ENCODE data around the gene GNAS. TPM values are rescaled to one million over a fixed set of nuclear protein-coding genes. Genes with fewer than 3 reads are reported as not detected.

GNAS gene
- total RNA-seq, 4 donors from 2014 or later = 334 to 513 (median 458) TPM

GRCh38 chr20:58888103-58888502 is 35.6 kb downstream of the GNAS start:
- H3K27ac ChIP-seq = peak overlapping the region; percentile 86 to 99 (median 96)
- TF ChIP-seq CTCF (IDR thresholded peaks at IDR 0.05) (no peak), POLR2A (IDR thresholded peaks at IDR 0.05) (no peak)
- H3K4me1 ChIP-seq = peaks cover 0 to 18% (median 5%) of the 10 kb centered on the region in 3 donors
- no peaks in the 10 kb centered on the region for H3K36me3 ChIP-seq
- peak overlapping the region; percentile 83 to 97 (median 88) for H3K4me3 ChIP-seq
- DNase-seq = no peak
- intact Hi-C loops (cut with DNase I) = no loop called here
- WGBS, 2 donors = 44 to 50% methylated on average over 7 to 11 of the region's 12 CpGs
- peaks cover 0 to 4% (median 0%) of the 10 kb centered on the region in 4 donors for H3K27me3 ChIP-seq
- H3K9me3 ChIP-seq = no peaks in the 10 kb centered on the region

GRCh38 chr20:58888521-58889333 is 36.2 kb downstream of the GNAS start:
- Histone ChIP-seq H3K9me3 (no peaks in the 10 kb centered on the region), H3K36me3 (no peaks in the 10 kb centered on the region), H3K4me3 (peak overlapping the region; percentile 83 to 97 (median 88)), H3K27me3 (no peaks in the 10 kb centered on the region), H3K4me1 (peaks cover 6 to 24% (median 11%) of the 10 kb centered on the region in 3 donors), H3K27ac (peak overlapping the region; percentile 86 to 99 (median 96))
- 72 to 93% methylated on average over 8 to 14 of the region's 101 CpGs for WGBS, 2 donors
- DNase-seq = peak; percentile 8
- TF ChIP-seq CTCF (IDR thresholded peaks at IDR 0.05) (peak in 1 of 6 experiments; percentile 3), POLR2A (IDR thresholded peaks at IDR 0.05) (peak in 3 of 4 donors; percentile 54 to 98 (median 93))
- intact Hi-C loops (cut with DNase I) = no loop called here

GRCh38 chr20:58889334-58889760 is 36.8 kb downstream of the GNAS start:
- 41 to 57% methylated on average over 13 to 19 of the region's 35 CpGs for WGBS, 2 donors
- Histone ChIP-seq H3K27ac (peak overlapping the region; percentile 86 to 99 (median 96)), H3K4me3 (peak overlapping the region; percentile 83 to 97 (median 88)), H3K4me1 (peaks cover 9 to 30% (median 17%) of the 10 kb centered on the region in 3 donors), H3K9me3 (no peaks in the 10 kb centered on the region), H3K36me3 (no peaks in the 10 kb centered on the region), H3K27me3 (no peaks in the 10 kb centered on the region)
- DNase-seq = no peak
- intact Hi-C loops (cut with DNase I) = no loop called here
- TF ChIP-seq POLR2A (IDR thresholded peaks at IDR 0.05) = no peak
- no peak for TF ChIP-seq CTCF (IDR thresholded peaks at IDR 0.05)

GRCh38 chr20:58889798-58890517 is 37.4 kb downstream of the GNAS start:
- Histone ChIP-seq H3K9me3 (no peaks in the 10 kb centered on the region), H3K27me3 (no peaks in the 10 kb centered on the region), H3K4me1 (peaks cover 15 to 36% (median 24%) of the 10 kb centered on the region in 3 donors), H3K27ac (peak overlapping the region; percentile 86 to 99 (median 99)), H3K36me3 (no peaks in the 10 kb centered on the region), H3K4me3 (peak overlapping the region; percentile 83 to 97 (median 88))
- DNase-seq = no peak
- no peak for TF ChIP-seq POLR2A (IDR thresholded peaks at IDR 0.05)
- TF ChIP-seq CTCF (IDR thresholded peaks at IDR 0.05) = no peak
- intact Hi-C loops (cut with DNase I) = loop anchor here (10.0 kb wide), 1 partner anchor 145 kb away; the partner anchor contains the start of gene ATP5F1E
- 23 to 30% methylated on average over 69 to 74 of the region's 91 CpGs for WGBS, 2 donors

All from esophagus squamous epithelium (tissue), 5 donors.